Psoas muscle (tissue), 8 donors: Measurements from ENCODE around the gene NMBR. TPM values are rescaled to one million over a fixed set of nuclear protein-coding genes. Genes with fewer than 3 reads are reported as not detected.

Source experiments
- ATAC-seq, 4 donors: fragments of 200-7000 bp; cut with Tn5 transposase; one replicate each; pipeline ENCODE4 v1.9.1; 2020; ENCODE audit warnings: moderate library complexity in 3 of 4, mild to moderate bottlenecking in 2 of 4
- DNase-seq, 2 donors: peaks; one replicate each; pipeline ENCODE4 v3.0.0-alpha.2; 2020
- H3K27ac ChIP-seq: fragments of 200-600 bp; one replicate; pipeline ENCODE4 v1.8.0; 2022
- H3K27me3 ChIP-seq, 3 donors: fragments of 200-600 bp in 1 of 3; one replicate each; pipeline versions ENCODE4 v1.6.1 to v1.8.0; 2013 to 2022; ENCODE audit warnings: low read length in 2 of 3, mild to moderate bottlenecking in 2 of 3, moderate library complexity in 1 of 3; ENCODE audit not compliant: insufficient read depth in 3 of 3
- H3K36me3 ChIP-seq, 2 donors: fragments of 200-600 bp in 1 of 2; one replicate each; pipeline versions ENCODE4 v1.6.1 to v1.8.0; 2013 to 2022; ENCODE audit warnings: low read depth in 1 of 2, mild to moderate bottlenecking in 1 of 2, moderate library complexity in 1 of 2; ENCODE audit not compliant: insufficient read depth in 1 of 2
- H3K4me1 ChIP-seq: fragments of 200-600 bp; one replicate; pipeline ENCODE4 v1.8.0; 2022
- H3K4me3 ChIP-seq: fragments of 200-600 bp; one replicate; pipeline ENCODE4 v1.8.0; 2022; ENCODE audit warnings: mild to moderate bottlenecking
- H3K9me3 ChIP-seq: fragments of 200-600 bp; one replicate; pipeline ENCODE4 v1.8.0; 2022
- WGBS, 3 donors: extraction: QIAGEN DNeasy Blood & Tissue Kit; methylation state at CpG; one replicate each; pipeline versions ENCODE4 v1.1.6 to v1.1.7; 2013; 5-methylcytosine and 5-hydroxymethylcytosine counted together
- intact Hi-C, 2 donors: fragments of 100-400 bp; cut with DNase I; formaldehyde crosslinking; loops; one replicate each; pipeline versions ENCODE4 v1.11.0 to v1.14.2; 2022
- polyA plus RNA-seq, 3 donors: library from polyadenylated mRNA; stranded (reverse); fragments of 200-250 nt; gene quantifications; one replicate each; pipeline ENCODE4 v1.2.3, GENCODE V29; 2013
- total RNA-seq, 4 donors: library from RNA; stranded (reverse); fragmentation: NEBNext Ultra II Directional in 2 of 4; extraction: Animal tissue kit (Norgen Biotek cat#: 25700) in 2 of 4; gene quantifications; one replicate each; pipeline versions ENCODE4 v1.2.1 to v1.2.4, GENCODE V29; 2021 to 2023
- TF ChIP-seq, protein P1 (sequence below): fragments of 200-600 bp; IDR thresholded peaks from one replicate; pipeline ENCODE4 v1.8.0; 2022; ENCODE audit warnings: antibody characterized with exemption
- donor health status: healthy with polysubstance abuse.
- donor health status: DM: no; HTN: no; CAD: no; lungs with moderate emphysema.
- donor health status: Bipolar disorder and iron deficiency.
- donor health status: healthy.
- donor health status: DM: yes; HTN: yes; CAD: no.
- donor health status: DM: no; HTN: no; CAD: no.
- donor health status: DM: no; HTN: no; CAD: no.
- donor health status: DM: yes; HTN: yes; CAD: no.

NMBR gene
- total and polyA plus RNA-seq, 7 donors = not detected

DNA sequence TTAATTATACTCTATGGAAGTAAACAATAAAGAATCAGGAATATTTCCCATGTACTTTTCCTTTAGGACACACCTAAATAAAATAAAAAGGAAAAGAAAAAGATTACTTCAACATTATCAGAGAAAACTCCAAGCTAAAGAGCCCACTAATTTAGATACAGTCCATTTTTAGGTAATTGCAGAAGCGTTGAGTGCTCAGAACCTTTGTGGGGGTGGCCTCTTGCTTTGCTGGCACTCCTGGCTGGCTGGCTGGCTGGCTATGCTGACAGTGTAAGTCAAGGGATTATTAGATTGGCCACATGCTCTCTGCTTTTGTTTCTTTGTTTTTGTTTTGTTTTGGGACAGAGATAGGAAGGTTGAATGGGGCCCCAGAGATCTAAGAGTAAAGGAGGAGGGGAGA is 14.3 kb downstream of the NMBR start, which contains the start of gene GJE1:
Gene GJE1, plus strand, starts transcription at position 301 of the 400 bp plus-strand sequence. CDS start 234 bp downstream, outside the sequence.
- Histone ChIP-seq H3K4me3 (no peak within 1 kb of the TSS), H3K9me3 (no peaks in the 10 kb centered on the region), H3K4me1 (no peaks in the 10 kb centered on the region), H3K36me3 (no peaks in the 10 kb centered on the region), H3K27ac (no peak within 1 kb of the TSS), H3K27me3 (no peaks in the 10 kb centered on the region)
- ATAC-seq = no peak
- WGBS, 3 donors = 36 to 64% (median 48%) methylated on average over 1 of the region's 1 CpG
- intact Hi-C loops = no loop called here
- TF ChIP-seq, protein P1, sequence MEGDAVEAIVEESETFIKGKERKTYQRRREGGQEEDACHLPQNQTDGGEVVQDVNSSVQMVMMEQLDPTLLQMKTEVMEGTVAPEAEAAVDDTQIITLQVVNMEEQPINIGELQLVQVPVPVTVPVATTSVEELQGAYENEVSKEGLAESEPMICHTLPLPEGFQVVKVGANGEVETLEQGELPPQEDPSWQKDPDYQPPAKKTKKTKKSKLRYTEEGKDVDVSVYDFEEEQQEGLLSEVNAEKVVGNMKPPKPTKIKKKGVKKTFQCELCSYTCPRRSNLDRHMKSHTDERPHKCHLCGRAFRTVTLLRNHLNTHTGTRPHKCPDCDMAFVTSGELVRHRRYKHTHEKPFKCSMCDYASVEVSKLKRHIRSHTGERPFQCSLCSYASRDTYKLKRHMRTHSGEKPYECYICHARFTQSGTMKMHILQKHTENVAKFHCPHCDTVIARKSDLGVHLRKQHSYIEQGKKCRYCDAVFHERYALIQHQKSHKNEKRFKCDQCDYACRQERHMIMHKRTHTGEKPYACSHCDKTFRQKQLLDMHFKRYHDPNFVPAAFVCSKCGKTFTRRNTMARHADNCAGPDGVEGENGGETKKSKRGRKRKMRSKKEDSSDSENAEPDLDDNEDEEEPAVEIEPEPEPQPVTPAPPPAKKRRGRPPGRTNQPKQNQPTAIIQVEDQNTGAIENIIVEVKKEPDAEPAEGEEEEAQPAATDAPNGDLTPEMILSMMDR = no peak
- no peak for DNase-seq

DNA sequence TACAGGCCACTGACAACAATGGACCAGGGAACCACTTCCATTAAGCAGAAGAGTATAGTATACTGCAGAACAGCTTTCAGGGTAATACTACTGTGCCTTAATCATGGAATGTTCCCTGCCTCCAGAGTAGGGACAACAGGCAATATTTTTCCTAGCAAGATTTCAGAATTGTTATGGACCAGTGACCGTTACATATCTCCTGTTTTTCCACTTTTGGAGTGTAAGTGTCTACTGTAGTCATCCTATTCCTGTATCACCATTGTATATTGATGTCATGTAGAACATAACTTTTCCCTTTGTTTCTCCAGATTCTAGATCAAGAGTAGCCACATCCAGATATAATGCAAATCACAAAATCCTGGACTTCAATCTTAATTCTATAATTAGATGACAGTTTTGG is 16.1 kb downstream of the NMBR start:
- TF ChIP-seq, protein P1 = no peak
- Histone ChIP-seq H3K4me1 (no peaks in the 10 kb centered on the region), H3K4me3 (no peak overlapping the region), H3K36me3 (no peaks in the 10 kb centered on the region), H3K9me3 (no peaks in the 10 kb centered on the region), H3K27ac (no peak overlapping the region), H3K27me3 (no peaks in the 10 kb centered on the region)
- DNase-seq = no peak
- 77 to 81% (median 80%) methylated on average over 1 of the region's 1 CpG for WGBS, 3 donors
- no peak for ATAC-seq
- intact Hi-C loops = no loop called here

DNA sequence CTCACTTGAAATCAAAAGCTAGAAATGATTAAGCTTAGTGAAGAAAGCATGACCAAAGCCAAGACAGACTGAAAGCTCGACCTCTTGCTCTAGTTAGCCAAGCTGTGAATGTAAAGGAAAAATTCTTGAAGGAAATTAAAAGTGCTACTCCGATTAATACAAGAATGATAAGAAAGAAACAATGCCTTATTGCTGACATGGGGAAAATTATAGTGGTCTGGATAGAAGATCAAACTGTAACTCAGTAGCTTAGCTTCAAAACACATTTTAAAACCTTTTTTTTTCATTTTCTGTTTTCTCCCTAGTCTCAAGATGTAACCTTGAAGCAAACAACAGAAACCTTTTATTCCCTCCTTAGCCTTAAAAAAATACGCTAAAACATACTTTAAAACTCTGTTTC is 25.6 kb downstream of the NMBR start:
- Histone ChIP-seq H3K27ac (no peak overlapping the region), H3K36me3 (no peaks in the 10 kb centered on the region), H3K4me3 (no peak overlapping the region), H3K27me3 (no peaks in the 10 kb centered on the region), H3K4me1 (no peaks in the 10 kb centered on the region), H3K9me3 (no peaks in the 10 kb centered on the region)
- no peak for DNase-seq
- no peak for ATAC-seq
- WGBS, 3 donors = 73 to 79% (median 78%) methylated on average over 3 of the region's 3 CpGs
- intact Hi-C loops = no loop called here
- TF ChIP-seq, protein P1 = no peak

DNA sequence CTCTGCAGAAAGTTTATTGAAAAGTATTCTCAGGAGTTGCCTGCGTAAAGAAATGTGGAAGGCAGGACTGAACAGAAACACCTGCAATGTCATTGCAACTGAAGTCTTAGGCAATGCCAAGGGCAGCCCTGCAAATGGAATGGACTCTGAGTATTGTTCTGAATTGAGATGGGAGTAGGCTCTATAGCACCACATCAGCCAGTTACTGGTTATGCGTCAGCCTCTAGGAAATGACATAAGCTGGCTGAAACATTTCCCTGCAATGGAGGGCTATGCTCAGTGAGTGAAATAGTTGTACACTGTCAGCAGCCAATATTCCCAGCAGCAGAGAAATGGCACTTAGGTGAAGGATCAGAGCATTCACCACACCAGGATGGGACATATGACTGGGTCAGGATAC is 28.0 kb downstream of the NMBR start:
- Histone ChIP-seq H3K36me3 (no peaks in the 10 kb centered on the region), H3K4me3 (no peak overlapping the region), H3K9me3 (no peaks in the 10 kb centered on the region), H3K4me1 (no peaks in the 10 kb centered on the region), H3K27me3 (no peaks in the 10 kb centered on the region), H3K27ac (no peak overlapping the region)
- intact Hi-C loops = loop anchor here in 1 of 2 donors (10.0 kb wide), 1 partner anchor 134 kb away; no protein-coding TSS in a partner anchor
- no peak for DNase-seq
- no peak for ATAC-seq
- WGBS, 3 donors = 83 to 89% (median 83%) methylated on average over 2 of the region's 2 CpGs
- TF ChIP-seq, protein P1 = no peak

DNA sequence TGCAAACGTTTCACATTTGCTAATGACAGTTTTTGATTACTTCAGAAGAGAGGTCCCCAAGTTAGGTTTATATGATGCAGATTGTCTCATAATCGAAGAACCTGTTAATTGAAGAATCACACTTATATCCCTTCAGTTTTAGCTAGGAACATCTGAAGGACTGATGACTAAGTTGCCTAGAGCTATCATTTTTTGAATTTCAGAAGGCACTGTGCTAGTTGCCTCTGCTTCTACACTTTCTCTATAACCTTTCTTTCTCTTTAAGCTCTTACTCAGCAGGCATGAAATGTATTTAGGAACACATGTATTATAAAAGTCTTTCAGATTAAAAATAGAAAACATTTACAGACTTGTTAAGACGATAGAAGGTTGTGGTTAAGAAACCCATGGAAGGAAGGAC is 28.6 kb downstream of the NMBR start:
- Histone ChIP-seq H3K27ac (no peak overlapping the region), H3K4me3 (no peak overlapping the region), H3K4me1 (no peaks in the 10 kb centered on the region), H3K9me3 (no peaks in the 10 kb centered on the region), H3K27me3 (no peaks in the 10 kb centered on the region), H3K36me3 (no peaks in the 10 kb centered on the region)
- 74 to 77% (median 75%) methylated on average over 3 of the region's 3 CpGs for WGBS, 3 donors
- DNase-seq (no peak), ATAC-seq (no peak)
- intact Hi-C loops = loop anchor here in 1 of 2 donors (10.0 kb wide), 1 partner anchor 134 kb away; no protein-coding TSS in a partner anchor
- TF ChIP-seq, protein P1 = no peak
